ENCODE data around the gene SIAH1. TPM values are rescaled to one million over a fixed set of nuclear protein-coding genes. Genes with fewer than 3 reads are reported as not detected.
A peak's percentile ranks its signal among the peaks of the same experiment; 100 is the strongest.
"Not testable (repeated sequence)": the region's sequence is repeated elsewhere in the genome, so short reads cannot be mapped to it uniquely, and the experiment has no call there.

Gene SIAH1
- total and polyA plus RNA-seq, 2 experiments from 2014 or later, result 24.4 to 29.9 TPM

DNA sequence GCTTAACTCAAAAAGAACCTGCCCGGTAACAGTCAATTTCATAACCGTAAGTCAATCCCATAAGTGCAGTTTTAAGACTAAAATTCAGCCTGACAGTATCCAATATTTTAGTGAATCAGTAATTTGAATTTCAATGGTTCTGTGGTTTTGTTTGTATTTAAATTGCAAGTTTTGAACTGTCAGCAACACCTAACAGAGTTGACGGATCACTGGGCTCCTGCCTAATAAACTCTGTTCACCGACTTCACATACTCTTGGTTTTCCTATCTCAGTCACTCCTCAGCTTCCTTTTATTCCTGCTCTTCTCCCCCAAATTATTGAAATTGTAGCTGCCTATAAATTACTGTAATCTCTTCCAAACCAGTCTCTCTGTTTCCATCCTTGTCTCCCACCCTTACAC is 12.5 kb downstream of the SIAH1 start:
- no peaks in the 10 kb centered on the region for H3K9me2 ChIP-seq (ENCODE audit: insufficient read depth)
- no peaks in the 10 kb centered on the region for H3K27me3 ChIP-seq (replicated peaks; ENCODE audit: insufficient read depth)
- peaks cover 45% of the 10 kb centered on the region for H3K4me1 ChIP-seq (ENCODE audit: insufficient read depth)
- no peaks in the 10 kb centered on the region for H3K9me3 ChIP-seq (ENCODE audit: low read depth)
- H4K20me1 ChIP-seq (ENCODE audit: insufficient read depth), result peaks cover 5% of the 10 kb centered on the region; the same call in 1 of the 2 replicates
- WGBS, 2 experiments (ENCODE audit: low coverage in 1 of 2, low lambda C conversion rate in 2 of 2, missing lambda C conversion rate in 2 of 2), result 87 to 88% methylated on average over 4 of the region's 4 CpGs
- in situ Hi-C loops (cut with MboI), result no loop called here
- no peak for DNase-seq
- no peak overlapping the region for H3K9ac ChIP-seq
- peaks cover 13% of the 10 kb centered on the region; the same call in 1 of the 2 replicates for H3F3A ChIP-seq (ENCODE audit: insufficient read depth)
- H3K4me3 ChIP-seq, result no peak overlapping the region
- H3K36me3 ChIP-seq (ENCODE audit: low read depth), result no peaks in the 10 kb centered on the region
- no peak overlapping the region for H2AFZ ChIP-seq
- TF ChIP-seq EZH2 (IDR thresholded peaks at IDR 0.05; ENCODE audit: insufficient read depth, poor library complexity, severe bottlenecking) (no peak), EZH2phosphoT487 (IDR thresholded peaks at IDR 0.05; ENCODE audit: insufficient read depth, low read depth) (no peak)
- no peak overlapping the region for H3K27ac ChIP-seq
- H3K4me2 ChIP-seq (ENCODE audit: unreplicated experiment), result peak overlapping the region; percentile 53
- peaks cover 100% of the 10 kb centered on the region for H3K79me2 ChIP-seq (ENCODE audit: insufficient read depth)

DNA sequence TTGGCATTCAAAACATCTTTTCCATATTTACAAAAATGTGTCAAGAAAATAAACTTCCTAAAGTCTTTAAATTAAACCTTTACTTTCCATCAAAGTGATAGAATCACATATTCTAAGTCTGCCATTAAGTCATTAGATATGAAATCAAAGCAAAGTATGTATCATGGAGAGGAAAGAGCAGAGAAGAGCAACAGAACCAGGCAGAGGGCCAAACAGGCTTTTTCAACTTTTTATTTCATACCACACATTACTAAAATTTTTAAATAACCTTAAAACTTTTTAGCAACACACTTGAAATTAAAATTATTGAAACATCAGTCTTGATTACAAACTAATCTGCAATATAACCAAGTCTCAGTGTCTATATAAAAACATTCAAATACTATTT is 13.8 kb downstream of the SIAH1 start:
- peaks cover 57% of the 10 kb centered on the region for H3K4me1 ChIP-seq (ENCODE audit: insufficient read depth)
- no peaks in the 10 kb centered on the region for H3K9me2 ChIP-seq (ENCODE audit: insufficient read depth)
- no peaks in the 10 kb centered on the region for H3K27me3 ChIP-seq (replicated peaks; ENCODE audit: insufficient read depth)
- TF ChIP-seq EZH2phosphoT487 (IDR thresholded peaks at IDR 0.05; ENCODE audit: insufficient read depth, low read depth) (no peak), EZH2 (IDR thresholded peaks at IDR 0.05; ENCODE audit: insufficient read depth, poor library complexity, severe bottlenecking) (no peak)
- no peak overlapping the region for H3K9ac ChIP-seq
- DNase-seq, result peak; percentile 18
- H3K36me3 ChIP-seq (ENCODE audit: low read depth), result no peaks in the 10 kb centered on the region
- in situ Hi-C loops (cut with MboI), result no loop called here
- H3K4me3 ChIP-seq, result no peak overlapping the region
- H3K79me2 ChIP-seq (ENCODE audit: insufficient read depth), result peaks cover 98% of the 10 kb centered on the region
- H3F3A ChIP-seq (ENCODE audit: insufficient read depth), result peaks cover 25% of the 10 kb centered on the region
- H3K27ac ChIP-seq, result no peak overlapping the region
- no peak overlapping the region for H2AFZ ChIP-seq
- no peaks in the 10 kb centered on the region for H3K9me3 ChIP-seq (ENCODE audit: low read depth)
- H3K4me2 ChIP-seq (ENCODE audit: unreplicated experiment), result no peak overlapping the region
- peaks cover 5% of the 10 kb centered on the region; the same call in 1 of the 2 replicates for H4K20me1 ChIP-seq (ENCODE audit: insufficient read depth)

DNA sequence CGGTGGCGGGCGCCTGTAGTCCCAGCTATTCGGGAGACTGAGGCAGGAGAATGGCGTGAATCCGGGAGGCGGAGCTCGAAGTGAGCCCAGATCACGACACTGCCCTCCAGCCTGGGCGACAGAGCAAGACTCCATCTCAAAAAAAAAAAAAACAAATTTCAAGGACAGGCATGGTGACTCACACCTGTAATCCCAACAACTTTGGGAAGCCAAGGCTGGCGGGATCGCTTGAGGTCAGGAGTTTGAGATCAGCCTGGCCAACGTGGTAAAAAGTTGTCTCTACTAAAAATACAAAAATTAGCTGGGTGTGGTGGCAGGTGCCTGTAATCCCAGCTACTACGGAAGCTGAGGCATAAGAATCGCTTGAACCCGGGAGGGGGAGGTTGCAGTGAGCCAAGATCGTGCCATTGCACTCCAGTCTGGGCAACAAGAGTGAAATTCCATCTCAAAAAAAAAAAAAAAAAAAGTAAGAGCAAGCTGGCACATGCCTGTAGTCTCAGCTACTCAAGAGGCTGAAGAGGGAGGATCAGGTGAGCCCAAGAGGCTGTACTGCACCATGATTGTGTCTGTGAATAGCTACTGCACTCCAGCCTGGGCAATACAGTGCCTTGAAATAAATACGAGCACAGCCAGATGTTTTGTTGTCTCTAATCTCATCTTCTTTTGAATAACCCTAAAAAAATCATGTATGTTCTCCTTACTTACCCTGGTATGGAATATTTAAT is 14.4 kb downstream of the SIAH1 start:
- H3K9ac ChIP-seq; DNase-seq; H3K4me2 ChIP-seq (ENCODE audit: unreplicated experiment); in situ Hi-C loops (cut with MboI); H3K36me3 ChIP-seq (ENCODE audit: low read depth); H3K27ac ChIP-seq; H3K9me3 ChIP-seq (ENCODE audit: low read depth); H4K20me1 ChIP-seq (ENCODE audit: insufficient read depth); H3K27me3 ChIP-seq (replicated peaks; ENCODE audit: insufficient read depth); H3K9me2 ChIP-seq (ENCODE audit: insufficient read depth); H3K4me3 ChIP-seq; H2AFZ ChIP-seq: not testable (repeated sequence)
- H3F3A ChIP-seq (ENCODE audit: insufficient read depth), result peaks cover 29% of the 10 kb centered on the region
- H3K79me2 ChIP-seq (ENCODE audit: insufficient read depth), result peaks cover 93% of the 10 kb centered on the region
- WGBS, 2 experiments (ENCODE audit: low coverage in 1 of 2, low lambda C conversion rate in 2 of 2, missing lambda C conversion rate in 2 of 2), result 93 to 95% methylated on average over 17 to 18 of the region's 18 CpGs
- H3K4me1 ChIP-seq (ENCODE audit: insufficient read depth), result peaks cover 55% of the 10 kb centered on the region

DNA sequence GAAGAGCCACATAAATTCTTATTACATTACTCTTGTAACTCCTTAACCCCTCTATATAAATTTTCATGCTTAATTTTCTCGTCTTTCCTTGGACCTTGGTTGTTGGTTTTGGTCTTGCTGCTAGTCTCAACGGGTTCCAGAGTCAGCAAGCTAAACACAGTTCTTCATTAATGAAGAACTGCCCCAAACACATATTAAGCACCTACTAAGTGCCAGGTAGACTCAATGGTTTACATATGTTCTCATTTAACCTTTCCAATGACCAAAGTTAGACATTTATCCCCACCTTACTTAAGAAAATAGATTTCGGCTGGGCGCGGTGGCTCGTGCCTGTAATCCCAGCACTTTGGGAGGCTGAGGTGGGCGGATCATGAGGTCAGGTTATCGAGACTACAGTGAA is 15.0 kb downstream of the SIAH1 start:
- Histone ChIP-seq H3K9me3 (ENCODE audit: low read depth) (no peaks in the 10 kb centered on the region), H3K4me3 (no peak overlapping the region), H3K36me3 (ENCODE audit: low read depth) (no peaks in the 10 kb centered on the region), H3K27ac (no peak overlapping the region), H2AFZ (no peak overlapping the region), H3K9ac (no peak overlapping the region), H3K27me3 (replicated peaks; ENCODE audit: insufficient read depth) (no peaks in the 10 kb centered on the region), H3K4me1 (ENCODE audit: insufficient read depth) (peaks cover 54% of the 10 kb centered on the region), H3K9me2 (ENCODE audit: insufficient read depth) (no peaks in the 10 kb centered on the region), H4K20me1 (ENCODE audit: insufficient read depth) (peaks cover 5% of the 10 kb centered on the region; the same call in 1 of the 2 replicates), H3K79me2 (ENCODE audit: insufficient read depth) (peaks cover 91% of the 10 kb centered on the region), H3F3A (ENCODE audit: insufficient read depth) (peaks cover 33% of the 10 kb centered on the region), H3K4me2 (ENCODE audit: unreplicated experiment) (no peak overlapping the region)
- no peak for DNase-seq
- in situ Hi-C loops (cut with MboI), result no loop called here
- TF ChIP-seq EZH2 (IDR thresholded peaks at IDR 0.05; ENCODE audit: insufficient read depth, poor library complexity, severe bottlenecking) (no peak), EZH2phosphoT487 (IDR thresholded peaks at IDR 0.05; ENCODE audit: insufficient read depth, low read depth) (no peak)
- 85 to 86% methylated on average over 8 of the region's 8 CpGs for WGBS, 2 experiments (ENCODE audit: low coverage in 1 of 2, low lambda C conversion rate in 2 of 2, missing lambda C conversion rate in 2 of 2)

DNA sequence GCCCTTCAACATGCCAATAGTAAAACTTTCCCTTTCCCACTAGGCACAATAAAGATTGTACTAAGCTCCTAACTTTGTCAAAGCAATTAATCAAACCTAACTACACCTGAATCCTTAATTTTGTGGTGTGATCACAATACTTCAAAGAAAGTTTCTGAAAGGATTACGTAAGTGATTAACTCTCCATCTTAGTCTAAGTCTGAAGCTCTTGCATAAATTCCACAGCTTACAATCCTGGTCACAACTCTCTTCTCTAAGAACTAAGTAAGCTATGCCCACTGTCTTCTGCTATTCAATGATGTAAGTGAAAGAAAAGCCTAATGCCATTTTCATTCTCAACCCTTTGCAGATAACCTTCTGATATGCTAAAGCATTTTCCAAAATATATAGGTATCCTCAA is 15.4 kb downstream of the SIAH1 start:
- in situ Hi-C loops (cut with MboI), result no loop called here
- Histone ChIP-seq H2AFZ (no peak overlapping the region), H3K4me2 (ENCODE audit: unreplicated experiment) (no peak overlapping the region), H3F3A (ENCODE audit: insufficient read depth) (peaks cover 38% of the 10 kb centered on the region), H4K20me1 (ENCODE audit: insufficient read depth) (peaks cover 2% of the 10 kb centered on the region; the same call in 1 of the 2 replicates), H3K9me3 (ENCODE audit: low read depth) (no peaks in the 10 kb centered on the region), H3K9me2 (ENCODE audit: insufficient read depth) (no peaks in the 10 kb centered on the region), H3K4me3 (no peak overlapping the region), H3K79me2 (ENCODE audit: insufficient read depth) (peaks cover 91% of the 10 kb centered on the region), H3K36me3 (ENCODE audit: low read depth) (no peaks in the 10 kb centered on the region), H3K9ac (no peak overlapping the region), H3K27ac (no peak overlapping the region), H3K27me3 (replicated peaks; ENCODE audit: insufficient read depth) (no peaks in the 10 kb centered on the region), H3K4me1 (ENCODE audit: insufficient read depth) (peaks cover 54% of the 10 kb centered on the region)
- 88 to 98% methylated on average over 1 of the region's 1 CpG for WGBS, 2 experiments (ENCODE audit: low coverage in 1 of 2, low lambda C conversion rate in 2 of 2, missing lambda C conversion rate in 2 of 2)
- no peak for TF ChIP-seq EZH2phosphoT487 (IDR thresholded peaks at IDR 0.05; ENCODE audit: insufficient read depth, low read depth)
- no peak for DNase-seq
